Left ventricle myocardium inferior (tissue), 1 donor: ENCODE measurements around the gene HOXA3. TPM values are rescaled to one million over a fixed set of nuclear protein-coding genes. Genes with fewer than 3 reads are reported as not detected.

Experiments
- DNase-seq: peaks from one replicate; pipeline ENCODE4 v3.0.0-alpha.2; 2020
- H3K27ac ChIP-seq: fragments of 200-600 bp; replicated peaks from 2 replicates; pipeline ENCODE4 v1.8.0; 2021
- H3K27me3 ChIP-seq: fragments of 200-600 bp; 2 replicates; pipeline ENCODE4 v1.8.0; 2021; ENCODE audit warnings: low read depth
- H3K36me3 ChIP-seq: fragments of 200-600 bp; 2 replicates; pipeline ENCODE4 v1.8.0; 2021
- H3K4me1 ChIP-seq: fragments of 200-600 bp; 2 replicates; pipeline ENCODE4 v1.8.0; 2021
- H3K4me3 ChIP-seq: fragments of 200-600 bp; 2 replicates; pipeline ENCODE4 v1.8.0; 2021; ENCODE audit warnings: mild to moderate bottlenecking, moderate library complexity
- H3K9me3 ChIP-seq: fragments of 200-600 bp; replicated peaks from 2 replicates; pipeline ENCODE4 v1.8.0; 2021
- intact Hi-C: fragments of 100-400 bp; cut with micrococcal nuclease; formaldehyde crosslinking; loops from one replicate; pipeline ENCODE4 v1.11.0; 2022
- total RNA-seq: library from RNA; stranded (reverse); fragmentation: NEBNext Ultra II Directional; extraction: Animal tissue kit (Norgen Biotek cat#: 25700); gene quantifications from one replicate; pipeline ENCODE4 v1.2.1, GENCODE V29; 2021
- TF ChIP-seq, protein P1 (sequence below): fragments of 200-600 bp; IDR thresholded peaks from 2 replicates; pipeline ENCODE4 v1.8.0; 2021; ENCODE audit warnings: antibody characterized with exemption, mild to moderate bottlenecking, borderline replicate concordance
- donor health status: DM: no; HTN: yes; CAD: no; lungs with severe emphysema.

The HOXA3 gene
- total RNA-seq, 1 donor from 2014 or later, result not detected

GRCh38 chr7:27147199-27148030 is 5.0 kb downstream of the HOXA3 start, which contains the start of gene HOXA6:
TSS of gene HOXA6 (minus strand) at chr7:27147774. CDS start at chr7:27147749, 25 bp downstream.
- Histone ChIP-seq H3K9me3 (no peaks in the 10 kb centered on the region), H3K36me3 (no peaks in the 10 kb centered on the region), H3K27me3 (peaks cover 100% of the 10 kb centered on the region), H3K4me1 (peaks cover 63% of the 10 kb centered on the region), H3K4me3 (peak within 1 kb of the TSS; percentile 54), H3K27ac (peak within 1 kb of the TSS; percentile 30)
- intact Hi-C loops, result no loop called here
- no peak for DNase-seq
- TF ChIP-seq, protein P1, sequence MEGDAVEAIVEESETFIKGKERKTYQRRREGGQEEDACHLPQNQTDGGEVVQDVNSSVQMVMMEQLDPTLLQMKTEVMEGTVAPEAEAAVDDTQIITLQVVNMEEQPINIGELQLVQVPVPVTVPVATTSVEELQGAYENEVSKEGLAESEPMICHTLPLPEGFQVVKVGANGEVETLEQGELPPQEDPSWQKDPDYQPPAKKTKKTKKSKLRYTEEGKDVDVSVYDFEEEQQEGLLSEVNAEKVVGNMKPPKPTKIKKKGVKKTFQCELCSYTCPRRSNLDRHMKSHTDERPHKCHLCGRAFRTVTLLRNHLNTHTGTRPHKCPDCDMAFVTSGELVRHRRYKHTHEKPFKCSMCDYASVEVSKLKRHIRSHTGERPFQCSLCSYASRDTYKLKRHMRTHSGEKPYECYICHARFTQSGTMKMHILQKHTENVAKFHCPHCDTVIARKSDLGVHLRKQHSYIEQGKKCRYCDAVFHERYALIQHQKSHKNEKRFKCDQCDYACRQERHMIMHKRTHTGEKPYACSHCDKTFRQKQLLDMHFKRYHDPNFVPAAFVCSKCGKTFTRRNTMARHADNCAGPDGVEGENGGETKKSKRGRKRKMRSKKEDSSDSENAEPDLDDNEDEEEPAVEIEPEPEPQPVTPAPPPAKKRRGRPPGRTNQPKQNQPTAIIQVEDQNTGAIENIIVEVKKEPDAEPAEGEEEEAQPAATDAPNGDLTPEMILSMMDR, result no peak

GRCh38 chr7:27146491-27147198 is 5.7 kb downstream of the HOXA3 start:
- H3K9me3 ChIP-seq, result no peaks in the 10 kb centered on the region
- H3K4me3 ChIP-seq, result no peak overlapping the region
- DNase-seq, result no peak
- no peak overlapping the region for H3K27ac ChIP-seq
- intact Hi-C loops, result no loop called here
- H3K36me3 ChIP-seq, result no peaks in the 10 kb centered on the region
- peaks cover 100% of the 10 kb centered on the region for H3K27me3 ChIP-seq
- TF ChIP-seq, protein P1, result no peak
- peaks cover 62% of the 10 kb centered on the region for H3K4me1 ChIP-seq

DNA sequence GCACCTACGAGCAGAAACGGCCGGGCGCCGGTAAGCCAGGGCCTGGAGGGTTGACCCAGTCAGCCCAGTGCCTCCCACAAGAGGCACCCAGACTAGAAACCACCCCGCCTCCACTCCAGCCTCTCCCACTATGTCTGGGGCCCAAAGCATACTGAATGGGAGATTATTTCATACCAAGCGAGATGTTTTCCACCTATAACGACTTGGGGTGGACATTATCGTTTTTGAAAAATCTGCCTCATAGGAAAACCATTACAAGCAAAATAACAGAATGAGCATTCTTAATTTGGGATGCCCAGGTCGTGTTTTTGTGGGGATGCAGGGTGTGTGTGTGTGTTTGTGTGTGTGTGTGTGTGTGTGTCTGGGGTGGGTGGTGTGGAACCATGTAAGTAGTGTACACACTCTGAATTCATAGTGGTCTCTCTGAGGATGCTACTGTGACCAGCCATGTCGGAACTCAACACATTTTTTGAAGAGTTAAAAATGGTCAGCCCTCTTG is 6.4 kb downstream of the HOXA3 start:
- TF ChIP-seq, protein P1, result no peak
- peaks cover 100% of the 10 kb centered on the region for H3K27me3 ChIP-seq
- intact Hi-C loops, result no loop called here
- peaks cover 55% of the 10 kb centered on the region for H3K4me1 ChIP-seq
- H3K9me3 ChIP-seq, result no peaks in the 10 kb centered on the region
- H3K27ac ChIP-seq, result no peak overlapping the region
- no peak for DNase-seq
- H3K4me3 ChIP-seq, result no peak overlapping the region
- no peaks in the 10 kb centered on the region for H3K36me3 ChIP-seq

DNA sequence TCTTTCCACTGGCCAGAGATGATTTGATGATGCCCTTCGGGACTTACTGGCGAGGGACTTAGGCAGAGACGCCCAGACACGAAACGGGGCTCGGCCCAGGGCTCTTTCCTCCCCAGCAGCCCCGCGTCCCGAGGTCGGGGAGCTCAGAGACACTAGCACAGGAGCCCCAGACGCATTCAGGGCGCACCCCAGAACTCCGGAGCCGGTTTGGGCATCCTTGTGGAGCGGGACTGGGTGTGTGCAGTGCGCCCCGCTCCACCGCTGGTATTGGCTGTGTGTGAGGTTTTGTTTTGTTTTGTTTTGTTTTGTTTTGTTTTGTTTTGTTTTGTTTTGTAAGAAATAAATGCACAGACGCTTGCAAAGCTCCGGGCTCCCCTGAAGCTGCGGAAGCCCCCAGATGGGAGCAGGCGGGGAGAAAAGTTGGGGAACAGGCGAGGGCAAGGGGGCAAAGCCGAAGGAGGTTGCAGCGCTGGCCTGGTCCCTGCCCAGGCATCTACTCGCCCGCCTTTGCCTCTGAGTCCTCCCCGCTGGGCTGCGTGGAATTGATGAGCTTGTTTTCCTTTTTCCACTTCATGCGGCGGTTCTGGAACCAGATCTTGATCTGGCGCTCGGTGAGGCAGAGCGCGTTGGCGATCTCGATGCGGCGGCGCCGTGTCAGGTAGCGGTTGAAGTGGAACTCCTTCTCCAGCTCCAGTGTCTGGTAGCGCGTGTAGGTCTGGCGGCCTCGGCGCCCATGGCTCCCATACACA is 7.0 kb downstream of the HOXA3 start:
- peaks cover 49% of the 10 kb centered on the region for H3K4me1 ChIP-seq
- H3K4me3 ChIP-seq, result no peak overlapping the region
- no peak for DNase-seq
- no peaks in the 10 kb centered on the region for H3K36me3 ChIP-seq
- TF ChIP-seq, protein P1, result no peak
- intact Hi-C loops, result no loop called here
- H3K9me3 ChIP-seq, result no peaks in the 10 kb centered on the region
- peaks cover 100% of the 10 kb centered on the region for H3K27me3 ChIP-seq
- H3K27ac ChIP-seq, result no peak overlapping the region

GRCh38 chr7:27144781-27145164 is 7.6 kb downstream of the HOXA3 start:
- Histone ChIP-seq H3K4me1 (peaks cover 49% of the 10 kb centered on the region), H3K36me3 (no peaks in the 10 kb centered on the region), H3K27ac (no peak overlapping the region), H3K9me3 (no peaks in the 10 kb centered on the region), H3K4me3 (no peak overlapping the region), H3K27me3 (peaks cover 100% of the 10 kb centered on the region)
- intact Hi-C loops, result no loop called here
- TF ChIP-seq, protein P1, result no peak
- DNase-seq, result no peak
